Neural cell (in vitro differentiated cells): Measurements from ENCODE around the gene KDM1A. TPM values are rescaled to one million over a fixed set of nuclear protein-coding genes. Genes with fewer than 3 reads are reported as not detected.

Source experiments
- H2AFZ ChIP-seq: fragments of 200-600, 300-800 bp; sonication (generic), shearing (Covaris generic); 2 replicates; pipeline ENCODE4 v1.6.0; 2014; ENCODE audit warnings: low read depth, mild to moderate bottlenecking, antibody characterized with exemption, low read length, moderate library complexity
- H3F3A ChIP-seq: fragments of 200-600 bp; shearing (Covaris generic); 2 replicates; pipeline ENCODE4 v1.6.1; 2016; ENCODE audit warnings: mild to moderate bottlenecking, moderate library complexity, mixed read lengths, antibody characterized with exemption, low read length; ENCODE audit not compliant: insufficient read depth, poor library complexity, severe bottlenecking
- H3K27ac ChIP-seq: fragments of 200-600, 300-800 bp; sonication (generic), shearing (Covaris generic); 2 replicates; pipeline ENCODE4 v1.5.1; 2014; ENCODE audit warnings: mild to moderate bottlenecking, low read length, moderate library complexity
- H3K27me3 ChIP-seq: fragments of 300-800, 200-600 bp; sonication (generic), shearing (Covaris generic); 2 replicates; pipeline ENCODE4 v1.6.0; 2014; ENCODE audit warnings: mild to moderate bottlenecking, low read depth, low read length, moderate library complexity; ENCODE audit not compliant: insufficient read depth
- H3K36me3 ChIP-seq: fragments of 300-800, 200-600 bp; sonication (generic), shearing (Covaris generic); 2 replicates; pipeline ENCODE4 v1.5.1; 2014; ENCODE audit warnings: mild to moderate bottlenecking, antibody characterized with exemption, low read length, moderate library complexity; ENCODE audit not compliant: insufficient read depth
- H3K4me2 ChIP-seq: fragments of 300-800, 200-600 bp; sonication (generic), shearing (Covaris generic); 2 replicates; pipeline ENCODE4 v1.6.0; 2014; ENCODE audit warnings: mild to moderate bottlenecking, low read length
- H3K4me3 ChIP-seq: fragments of 300-800, 200-600 bp; sonication (generic), shearing (Covaris generic); 2 replicates; pipeline ENCODE4 v1.5.1; 2014; ENCODE audit warnings: mild to moderate bottlenecking, low read length, moderate library complexity
- H3K79me2 ChIP-seq: fragments of 200-600 bp; shearing (Covaris generic); replicated peaks from 2 replicates; pipeline ENCODE4 v1.6.0; 2014; ENCODE audit warnings: mild to moderate bottlenecking, low read length, moderate library complexity; ENCODE audit not compliant: insufficient read depth
- H3K9ac ChIP-seq: fragments of 300-800, 200-600 bp; sonication (generic), shearing (Covaris generic); 2 replicates; pipeline ENCODE4 v1.6.1; 2016; ENCODE audit warnings: mild to moderate bottlenecking, low read length, mixed read lengths
- H3K9me2 ChIP-seq: fragments of 200-600 bp; shearing (Covaris generic); 2 replicates; pipeline ENCODE4 v1.6.1; 2016; ENCODE audit warnings: mild to moderate bottlenecking, low read length, mixed read lengths; ENCODE audit not compliant: insufficient read depth
- H3K9me3 ChIP-seq: fragments of 200-600, 300-800 bp; sonication (generic), shearing (Covaris generic); 2 replicates; pipeline ENCODE4 v1.6.1; 2016; ENCODE audit warnings: mild to moderate bottlenecking, mixed run types, low read length, moderate library complexity, mixed read lengths
- H4K20me1 ChIP-seq: fragments of 200-600 bp; shearing (Covaris generic); 2 replicates; pipeline ENCODE4 v1.6.1; 2016; ENCODE audit warnings: mild to moderate bottlenecking, mixed run types; ENCODE audit not compliant: insufficient read depth
- CTCF ChIP-seq: fragments of 450-650 bp; IDR thresholded peaks from 2 replicates; pipeline ENCODE4 v1.5.1; 2014; ENCODE audit warnings: antibody characterized with exemption, mild to moderate bottlenecking, moderate library complexity; ENCODE audit not compliant: poor library complexity, severe bottlenecking
- EP300 ChIP-seq: fragments of 450-650 bp; conservative IDR thresholded peaks from 2 replicates; pipeline ENCODE4 v1.6.1; 2014; ENCODE audit warnings: antibody characterized with exemption, mild to moderate bottlenecking, moderate library complexity; ENCODE audit not compliant: poor library complexity, severe bottlenecking
- EZH2 ChIP-seq: fragments of 200-600, 300-800 bp; shearing (Covaris generic), sonication (generic); IDR thresholded peaks from 2 replicates; pipeline ENCODE4 v1.6.1; 2014; ENCODE audit warnings: antibody characterized with exemption, low read length, borderline replicate concordance, mild to moderate bottlenecking; ENCODE audit not compliant: insufficient read depth, poor library complexity, severe bottlenecking
- MXI1 ChIP-seq: fragments of 450-650 bp; conservative IDR thresholded peaks from 2 replicates; pipeline ENCODE4 v1.6.1; 2014; ENCODE audit warnings: antibody characterized with exemption, mild to moderate bottlenecking; ENCODE audit not compliant: poor library complexity, severe bottlenecking
- POLR2AphosphoS5 ChIP-seq: IDR thresholded peaks from 2 replicates; pipeline ENCODE4 v1.6.1; 2012
- RAD21 ChIP-seq: fragments of 450-650 bp; conservative IDR thresholded peaks from 2 replicates; pipeline ENCODE4 v1.6.1; 2014; ENCODE audit warnings: antibody characterized with exemption, mild to moderate bottlenecking, moderate library complexity
- REST ChIP-seq: IDR thresholded peaks from 2 replicates; pipeline ENCODE4 v1.6.1; 2012; ENCODE audit warnings: borderline replicate concordance
- SMC3 ChIP-seq: fragments of 450-650 bp; conservative IDR thresholded peaks from 2 replicates; pipeline ENCODE4 v1.6.1; 2014; ENCODE audit warnings: antibody characterized with exemption, mild to moderate bottlenecking, moderate library complexity; ENCODE audit not compliant: poor library complexity
- TAF1 ChIP-seq: IDR thresholded peaks from 2 replicates; pipeline ENCODE4 v1.6.1; 2012; ENCODE audit warnings: low read depth
- polyA plus RNA-seq: library from polyadenylated mRNA; depleted of rRNA; stranded (reverse); fragments of >200 nt; gene quantifications from 2 replicates; pipeline ENCODE4 v1.2.3, GENCODE V29; 2014

The KDM1A gene
- polyA plus RNA-seq, 1 donor from 2014 or later = 276 TPM

- Histone ChIP-seq H3K27ac (no peak overlapping the region), H2AFZ (no peak overlapping the region), H3K4me3 (no peak overlapping the region), H3K9me3 (no peaks in the 10 kb centered on the region), H3K9ac (no peak overlapping the region), H3F3A (no peaks in the 10 kb centered on the region), H3K9me2 (no peaks in the 10 kb centered on the region), H3K36me3 (peaks cover 26% of the 10 kb centered on the region), H4K20me1 (no peaks in the 10 kb centered on the region), H3K27me3 (no peaks in the 10 kb centered on the region), H3K79me2 (no peaks in the 10 kb centered on the region), H3K4me2 (no peak overlapping the region)
- TF ChIP-seq POLR2AphosphoS5 (no peak), SMC3 (no peak), MXI1 (no peak), REST (no peak), EZH2 (no peak), EP300 (no peak), CTCF (no peak), RAD21 (no peak)
Measured at GRCh38 chr1:23079025-23079424, 59.8 kb downstream of the KDM1A start.

GRCh38 chr1:23080885-23081284, 61.6 kb downstream of the KDM1A start:
- H3K79me2 ChIP-seq = no peaks in the 10 kb centered on the region
- H3K9me3 ChIP-seq = no peaks in the 10 kb centered on the region
- H2AFZ ChIP-seq = no peak overlapping the region
- peaks cover 26% of the 10 kb centered on the region for H3K36me3 ChIP-seq
- H3F3A ChIP-seq = peaks cover 4% of the 10 kb centered on the region
- H3K27me3 ChIP-seq = no peaks in the 10 kb centered on the region
- H3K9ac ChIP-seq = no peak overlapping the region
- H3K4me2 ChIP-seq = no peak overlapping the region
- no peaks in the 10 kb centered on the region for H4K20me1 ChIP-seq
- TF ChIP-seq SMC3 (no peak), TAF1 (no peak), MXI1 (no peak), CTCF (no peak), EP300 (no peak), POLR2AphosphoS5 (no peak), RAD21 (no peak), EZH2 (no peak), REST (no peak)
- H3K27ac ChIP-seq = no peak overlapping the region
- no peak overlapping the region for H3K4me3 ChIP-seq
- no peaks in the 10 kb centered on the region for H3K9me2 ChIP-seq
